Prostate gland (tissue), 2 donors: ENCODE measurements around the gene CD274. TPM values are rescaled to one million over a fixed set of nuclear protein-coding genes. Genes with fewer than 3 reads are reported as not detected.
"Not testable (repeated sequence)": the region's sequence is repeated elsewhere in the genome, so short reads cannot be mapped to it uniquely, and the experiment has no call there.

Source experiments
- DNase-seq: peaks from one replicate; pipeline ENCODE4 v3.0.0-alpha.2; 2019; ENCODE audit warnings: low spot score
- H3K27ac ChIP-seq, 2 donors: fragments of 200-600 bp; sonication (generic); 2 replicates each; pipeline ENCODE4 v1.5.1; 2017 to 2019
- H3K27me3 ChIP-seq: fragments of 200-600 bp; sonication (generic); replicated peaks from 2 replicates; pipeline ENCODE4 v1.5.1; 2019; ENCODE audit not compliant: insufficient read depth
- H3K36me3 ChIP-seq, 2 donors: fragments of 200-600 bp; sonication (generic); 1 replicate in 1 of 2; 2 replicates in 1 of 2; pipeline versions ENCODE4 v1.5.1 to v1.8.1; 2017 to 2019
- H3K4me1 ChIP-seq: fragments of 200-600 bp; sonication (generic); replicated peaks from 2 replicates; pipeline ENCODE4 v1.5.1; 2019
- H3K4me3 ChIP-seq, 2 donors: fragments of 200-600 bp; sonication (generic); 2 replicates each; pipeline ENCODE4 v1.5.1; 2017 to 2019
- H3K9me3 ChIP-seq: fragments of 200-600 bp; sonication (generic); 2 replicates; pipeline ENCODE4 v1.5.1; 2017
- POLR2A ChIP-seq: fragments of 450-650 bp; IDR thresholded peaks from one replicate; pipeline ENCODE4 v1.6.1; 2016; ENCODE audit warnings: antibody characterized with exemption, mild to moderate bottlenecking
- POLR2AphosphoS5 ChIP-seq: sonication (generic); formaldehyde crosslinking; IDR thresholded peaks from one replicate; pipeline ENCODE4 v1.6.1; 2017; ENCODE audit warnings: antibody characterized with exemption
- WGBS: methylation state at CpG from one replicate; pipeline ENCODE4 v1.1.5; 2018; 5-methylcytosine and 5-hydroxymethylcytosine counted together
- intact Hi-C: fragments of 100-400 bp; cut with DNase I; formaldehyde crosslinking; loops from one replicate; pipeline ENCODE4 v1.14.2; 2022
- total RNA-seq, 2 donors: library from RNA; depleted of rRNA; stranded (reverse); fragments of >200 nt; gene quantifications; one replicate each; pipeline ENCODE4 v1.1.0, GENCODE V29; 2016
- TF ChIP-seq, protein P1 (sequence below), 4 experiments: fragments of 200-600 bp in 2 of 4; fragments of 450-650 bp in 2 of 4; sonication (generic) in 2 of 4; IDR thresholded peaks; 1 replicate in 3 of 4; 2 replicates in 1 of 4; pipeline ENCODE4 v1.5.1; 2016 to 2019; ENCODE audit warnings: antibody characterized with exemption in 4 of 4, mild to moderate bottlenecking in 2 of 4, moderate library complexity in 2 of 4

CD274 gene
- total RNA-seq, 2 donors from 2014 or later: 0.82 to 1.9 TPM

GRCh38 chr9:5453673-5454072, 3.3 kb downstream of the CD274 start:
- intact Hi-C loops: loop anchor here (5.0 kb wide), 1 partner anchor 139 kb away; no protein-coding TSS in a partner anchor
- DNase-seq: no peak
- TF ChIP-seq, protein P1, sequence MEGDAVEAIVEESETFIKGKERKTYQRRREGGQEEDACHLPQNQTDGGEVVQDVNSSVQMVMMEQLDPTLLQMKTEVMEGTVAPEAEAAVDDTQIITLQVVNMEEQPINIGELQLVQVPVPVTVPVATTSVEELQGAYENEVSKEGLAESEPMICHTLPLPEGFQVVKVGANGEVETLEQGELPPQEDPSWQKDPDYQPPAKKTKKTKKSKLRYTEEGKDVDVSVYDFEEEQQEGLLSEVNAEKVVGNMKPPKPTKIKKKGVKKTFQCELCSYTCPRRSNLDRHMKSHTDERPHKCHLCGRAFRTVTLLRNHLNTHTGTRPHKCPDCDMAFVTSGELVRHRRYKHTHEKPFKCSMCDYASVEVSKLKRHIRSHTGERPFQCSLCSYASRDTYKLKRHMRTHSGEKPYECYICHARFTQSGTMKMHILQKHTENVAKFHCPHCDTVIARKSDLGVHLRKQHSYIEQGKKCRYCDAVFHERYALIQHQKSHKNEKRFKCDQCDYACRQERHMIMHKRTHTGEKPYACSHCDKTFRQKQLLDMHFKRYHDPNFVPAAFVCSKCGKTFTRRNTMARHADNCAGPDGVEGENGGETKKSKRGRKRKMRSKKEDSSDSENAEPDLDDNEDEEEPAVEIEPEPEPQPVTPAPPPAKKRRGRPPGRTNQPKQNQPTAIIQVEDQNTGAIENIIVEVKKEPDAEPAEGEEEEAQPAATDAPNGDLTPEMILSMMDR (IDR thresholded peaks at IDR 0.05): no peak
- TF ChIP-seq POLR2A (no peak), POLR2AphosphoS5 (no peak)
- Histone ChIP-seq H3K27ac (no peak overlapping the region), H3K4me1 (no peaks in the 10 kb centered on the region), H3K36me3 (no peaks in the 10 kb centered on the region), H3K27me3 (no peaks in the 10 kb centered on the region), H3K9me3 (no peaks in the 10 kb centered on the region), H3K4me3 (no peak overlapping the region)
- 79% methylated on average over 2 of the region's 2 CpGs for WGBS

DNA sequence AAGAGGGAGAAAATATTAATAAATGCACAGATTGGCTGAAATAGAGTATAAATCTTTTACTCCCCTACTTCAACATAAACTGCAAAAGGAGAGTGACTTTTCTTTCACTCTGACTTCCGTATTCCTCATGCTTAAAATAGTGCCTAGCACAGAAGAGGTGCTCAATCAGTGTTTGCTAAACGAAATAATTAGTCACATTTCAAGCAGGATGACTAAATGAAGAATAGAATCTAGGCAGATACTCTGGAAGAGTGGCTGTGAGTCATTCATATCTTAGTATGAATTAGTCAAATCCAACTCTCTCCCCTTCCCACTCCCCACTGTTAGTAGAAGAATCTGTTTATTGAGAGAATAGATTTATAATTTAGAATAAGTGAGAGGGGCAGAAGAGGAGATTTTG, 4.8 kb downstream of the CD274 start:
- intact Hi-C loops: no loop called here
- H3K27ac ChIP-seq: no peak overlapping the region
- WGBS: 68% methylated on average over 2 of the region's 2 CpGs

GRCh38 chr9:5459289-5459829, 9.0 kb downstream of the CD274 start:
- intact Hi-C loops: no loop called here
- Histone ChIP-seq H3K36me3 (no peaks in the 10 kb centered on the region), H3K9me3 (no peaks in the 10 kb centered on the region), H3K4me3 (no peak overlapping the region), H3K27me3 (no peaks in the 10 kb centered on the region), H3K27ac (no peak overlapping the region), H3K4me1 (no peaks in the 10 kb centered on the region)
- no peak for TF ChIP-seq POLR2A
- no peak for TF ChIP-seq POLR2AphosphoS5
- TF ChIP-seq, protein P1 (IDR thresholded peaks at IDR 0.05): no peak
- 75% methylated on average over 4 of the region's 4 CpGs for WGBS
- DNase-seq: no peak

More for the DNA sequence above, 4.8 kb downstream of the CD274 start:
- Histone ChIP-seq H3K4me1 (no peaks in the 10 kb centered on the region), H3K27me3 (no peaks in the 10 kb centered on the region), H3K4me3 (no peak overlapping the region), H3K36me3 (no peaks in the 10 kb centered on the region), H3K9me3 (no peaks in the 10 kb centered on the region)
- TF ChIP-seq, protein P1 (IDR thresholded peaks at IDR 0.05): no peak
- no peak for TF ChIP-seq POLR2AphosphoS5
- TF ChIP-seq POLR2A: no peak
- DNase-seq: no peak

- intact Hi-C loops: no loop called here
- H3K4me3 ChIP-seq: no peak overlapping the region
- no peaks in the 10 kb centered on the region for H3K9me3 ChIP-seq
- no peaks in the 10 kb centered on the region for H3K27me3 ChIP-seq
- H3K36me3 ChIP-seq: no peaks in the 10 kb centered on the region
- H3K4me1 ChIP-seq: no peaks in the 10 kb centered on the region
- no peak overlapping the region for H3K27ac ChIP-seq
- TF ChIP-seq, protein P1 (IDR thresholded peaks at IDR 0.05): no peak
- no peak for TF ChIP-seq POLR2A
- no peak for TF ChIP-seq POLR2AphosphoS5
- WGBS: 79% methylated on average over 1 of the region's 1 CpG
- no peak for DNase-seq
Observed at GRCh38 chr9:5460157-5460556, 9.8 kb downstream of the CD274 start.

DNA sequence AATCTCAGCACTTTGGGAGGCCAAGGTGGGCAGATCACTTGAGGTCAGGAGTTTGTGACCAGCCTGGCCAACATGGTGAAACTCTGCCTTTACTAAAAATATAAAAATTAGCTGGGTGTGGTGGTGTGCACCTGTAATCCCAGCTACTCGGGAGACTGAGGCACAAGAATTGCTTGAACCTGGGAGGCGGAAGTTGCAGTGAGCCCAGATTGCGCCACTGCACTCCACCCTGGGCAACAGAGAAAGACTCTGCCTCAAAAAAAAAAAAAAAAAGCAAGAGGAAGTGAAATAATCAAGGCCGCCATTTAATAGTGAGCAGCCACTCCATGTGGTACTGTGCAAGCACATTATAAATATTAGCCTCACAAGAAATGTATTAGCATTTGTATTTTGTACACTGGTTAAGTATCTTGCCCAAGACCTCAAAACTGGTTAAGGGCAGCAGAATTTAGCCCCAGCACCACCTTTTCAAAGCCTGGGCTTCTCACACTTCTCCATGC, 14.5 kb downstream of the CD274 start:
- H3K36me3 ChIP-seq, intact Hi-C loops, H3K27ac ChIP-seq, H3K27me3 ChIP-seq, H3K9me3 ChIP-seq, H3K4me1 ChIP-seq, H3K4me3 ChIP-seq, DNase-seq: not testable (repeated sequence)
- WGBS: 99% methylated on average over 4 of the region's 4 CpGs
